ENCODE measurements around the gene OPN4.

Gene OPN4

DNA sequence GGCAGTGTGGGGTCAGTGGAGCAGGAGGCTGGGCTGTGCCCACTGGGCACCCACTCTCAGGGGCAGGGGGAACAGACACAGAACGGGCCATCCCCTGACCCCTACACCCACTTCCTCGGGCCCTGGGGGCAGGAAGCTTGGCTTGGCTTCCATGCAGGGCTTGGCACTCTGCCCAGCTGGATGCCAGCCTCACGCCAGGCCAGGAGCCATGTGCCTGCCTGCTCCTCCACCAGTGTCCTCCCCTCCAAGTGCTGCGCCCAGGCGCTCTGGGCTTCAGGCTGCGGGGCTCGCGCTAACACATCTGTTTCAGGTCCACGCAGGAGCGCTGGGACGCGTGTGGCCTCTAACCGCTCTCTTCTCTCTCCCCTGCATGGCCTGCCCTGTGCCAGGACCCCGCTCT is 26.7 kb downstream of the OPN4 start:
- DNase-seq = no peak

DNA sequence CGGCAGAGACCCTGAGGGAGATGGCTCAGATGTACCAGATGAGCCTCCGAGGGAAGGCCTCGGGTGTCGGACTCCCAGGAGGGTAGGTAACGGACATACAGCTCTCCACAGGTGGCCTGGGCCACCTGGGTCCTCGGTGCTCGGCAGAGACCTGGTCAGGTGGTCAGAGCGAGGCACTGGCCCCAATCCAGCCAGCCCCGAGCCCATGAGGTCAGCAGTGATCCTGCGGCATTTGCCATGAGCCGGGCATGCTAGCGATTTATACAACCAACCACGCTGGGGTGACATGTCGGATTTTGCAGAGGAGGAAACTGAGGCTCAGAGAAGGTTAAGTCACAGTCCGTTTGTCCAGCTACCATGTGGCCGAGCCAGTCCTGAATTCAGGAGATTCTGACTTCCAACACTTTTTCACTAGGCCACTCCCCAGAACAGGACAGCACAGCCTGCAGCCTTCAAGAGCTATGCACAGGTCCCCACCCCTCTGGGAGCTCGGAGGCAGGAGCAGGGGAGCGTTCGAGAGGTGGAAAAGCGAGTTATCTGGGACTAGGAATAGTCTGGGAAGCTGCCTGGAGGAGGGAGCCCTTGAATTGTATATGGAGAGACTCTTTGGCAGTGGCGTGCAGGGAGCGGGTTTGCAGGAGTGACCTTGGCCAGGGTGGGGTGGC is 27.5 kb downstream of the OPN4 start:
- DNase-seq = no peak

- no peak for DNase-seq
These were observed 28.3 kb downstream of the OPN4 start for GRCh38 chr10:86682675-86683074.

GRCh38 chr10:86684331-86685097 is 30.2 kb downstream of the OPN4 start:
- no peak for DNase-seq

DNA sequence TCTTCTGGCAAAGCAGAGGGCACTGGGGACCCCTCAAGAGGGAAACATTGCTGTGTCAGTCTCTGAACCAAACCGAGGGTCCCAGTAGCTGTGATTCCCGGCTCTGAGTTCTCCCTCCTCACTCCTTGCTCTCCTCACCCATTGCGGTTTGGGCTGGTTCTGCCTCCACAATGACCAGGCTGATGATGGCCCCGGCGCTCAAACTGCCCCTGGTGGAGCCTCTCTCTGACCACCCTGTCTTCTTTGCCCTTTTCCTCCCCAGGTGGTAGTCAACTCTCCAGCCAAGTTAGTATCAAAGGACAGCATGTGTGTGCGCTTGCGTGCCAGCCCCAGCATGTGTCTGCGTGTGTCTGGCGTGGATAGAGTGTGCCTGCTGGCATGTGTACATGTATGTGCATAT is 31.1 kb downstream of the OPN4 start:
- DNase-seq = no peak

DNA sequence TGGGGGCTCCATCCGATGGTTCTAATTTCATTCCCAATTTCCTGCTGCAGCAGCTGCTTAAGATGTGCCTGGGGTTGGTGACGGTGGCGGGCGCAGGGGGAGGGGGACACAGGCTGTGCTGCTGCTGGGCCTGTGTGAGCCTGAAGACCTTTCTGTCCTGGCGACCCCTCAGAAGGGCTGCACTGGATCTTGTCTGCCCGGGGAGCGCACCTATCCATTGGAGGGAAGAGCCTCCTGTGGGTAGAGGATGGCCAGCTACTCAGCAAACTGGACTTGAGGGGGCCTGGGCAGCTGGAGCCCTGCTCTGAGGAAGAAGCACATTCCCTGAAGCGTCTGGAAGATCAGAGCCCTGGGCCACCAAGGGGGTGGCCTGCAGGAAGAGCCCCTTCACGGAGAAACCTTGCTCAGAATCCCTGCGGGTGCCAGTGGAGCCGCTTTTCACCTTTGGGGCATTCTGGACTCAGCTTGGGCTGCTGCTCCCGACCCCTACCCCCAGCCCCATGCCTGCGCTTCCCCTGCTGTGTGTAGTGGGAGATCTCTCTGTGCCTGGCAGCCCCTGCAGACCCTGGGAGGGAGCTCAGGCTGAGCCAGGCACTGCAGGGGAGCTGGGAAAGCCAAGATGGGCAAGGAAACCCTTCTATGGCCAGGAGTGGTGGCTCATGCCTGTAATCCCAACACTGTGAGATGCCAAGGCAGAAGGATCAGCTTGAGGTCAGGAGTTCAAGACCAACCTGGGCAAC is 31.7 kb downstream of the OPN4 start:
- DNase-seq = no peak

DNA sequence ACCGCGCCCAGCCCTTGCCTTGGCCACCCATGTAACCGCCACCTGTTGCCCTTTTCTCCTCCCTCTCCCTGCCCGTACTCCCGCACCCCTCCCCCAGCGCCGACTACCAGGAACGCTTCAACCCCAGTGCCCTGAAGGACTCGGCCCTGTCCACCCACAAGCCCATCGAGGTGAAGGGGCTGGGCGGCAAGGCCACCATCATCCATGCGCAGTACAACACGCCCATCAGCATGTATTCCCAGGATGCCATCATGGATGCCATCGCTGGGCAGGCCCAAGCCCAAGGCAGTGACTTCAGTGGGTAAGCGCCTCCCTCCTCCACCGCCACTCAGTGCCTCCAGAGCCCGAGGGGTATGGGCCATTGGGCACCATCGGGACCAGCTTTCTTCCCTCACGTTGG is 32.6 kb downstream of the OPN4 start:
- DNase-seq = no peak

- no peak for DNase-seq
These were observed 33.4 kb downstream of the OPN4 start for GRCh38 chr10:86687750-86688149.

GRCh38 chr10:86688398-86688921 is 34.1 kb downstream of the OPN4 start:
- no peak for DNase-seq

DNA sequence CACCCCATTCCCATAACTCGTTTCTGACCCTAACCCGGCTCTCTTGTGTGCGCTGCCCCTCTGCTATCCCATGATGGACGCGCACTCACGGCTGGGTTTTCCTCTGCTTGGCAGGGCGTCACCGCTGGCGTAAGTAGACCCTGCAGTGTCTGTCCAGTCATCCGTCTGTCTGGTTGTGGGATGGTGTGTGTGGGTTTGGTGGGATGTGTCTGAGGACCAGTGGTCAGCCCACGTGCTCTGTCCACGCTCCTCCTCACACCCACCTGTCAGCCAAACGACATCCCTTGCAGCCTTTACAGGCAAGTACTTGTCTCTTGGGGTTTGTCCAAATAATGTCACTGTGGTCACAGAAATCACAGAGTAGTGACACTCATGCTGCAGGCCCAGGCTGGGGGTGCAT is 34.8 kb downstream of the OPN4 start:
- DNase-seq = no peak

- DNase-seq = no peak
These were observed 35.9 kb downstream of the OPN4 start for GRCh38 chr10:86690231-86690630.

DNA sequence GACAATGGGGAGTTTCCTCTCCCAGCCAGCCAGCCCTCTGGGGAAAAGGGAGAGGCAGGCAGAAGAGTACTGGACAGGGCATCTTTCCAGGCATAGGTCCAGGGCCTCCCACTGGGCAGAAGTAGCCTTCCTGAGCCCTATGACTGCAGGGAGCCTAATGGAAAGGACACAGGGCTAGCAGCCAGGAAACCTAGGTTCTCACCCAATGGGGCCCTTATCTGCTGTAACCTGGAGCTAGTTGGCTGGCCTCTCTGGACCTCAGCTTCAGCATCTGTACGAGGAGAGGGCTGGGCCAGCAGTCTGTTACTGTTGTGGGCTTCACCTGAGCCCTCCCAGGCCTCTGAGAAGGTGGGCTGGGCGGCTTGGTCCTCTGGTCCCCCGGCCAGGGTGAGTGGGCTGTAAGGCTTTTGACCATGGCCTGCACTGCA is 36.3 kb downstream of the OPN4 start:
- no peak for DNase-seq

GRCh38 chr10:86691333-86692022 is 37.1 kb downstream of the OPN4 start:
- DNase-seq = no peak

DNA sequence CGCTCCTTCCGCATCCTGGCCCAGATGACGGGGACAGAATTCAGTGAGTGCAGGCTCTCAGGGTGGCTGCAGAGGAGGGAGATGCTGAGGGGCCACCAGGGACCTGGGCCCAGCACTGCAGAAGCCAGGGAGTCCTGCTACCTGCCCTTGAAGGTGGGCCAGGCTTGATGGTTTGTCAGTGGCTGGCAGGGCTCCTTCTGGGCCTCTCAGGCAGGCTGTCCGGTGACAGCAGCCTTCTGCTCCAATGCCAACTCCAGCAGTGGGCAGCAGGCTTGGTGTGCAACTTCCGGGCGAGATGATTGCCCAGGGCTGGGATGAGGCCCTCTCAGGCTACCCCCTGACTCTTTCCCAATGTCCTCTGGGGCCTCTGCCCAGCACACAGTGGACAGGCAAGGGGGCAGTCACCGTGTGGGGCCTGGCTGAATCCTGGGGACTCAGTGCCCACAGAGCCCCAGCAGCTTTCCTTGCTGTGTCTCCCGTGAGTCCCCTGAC is 37.7 kb downstream of the OPN4 start:
- DNase-seq = no peak

- DNase-seq = no peak
These were observed 38.3 kb downstream of the OPN4 start for GRCh38 chr10:86692664-86693063.

DNA sequence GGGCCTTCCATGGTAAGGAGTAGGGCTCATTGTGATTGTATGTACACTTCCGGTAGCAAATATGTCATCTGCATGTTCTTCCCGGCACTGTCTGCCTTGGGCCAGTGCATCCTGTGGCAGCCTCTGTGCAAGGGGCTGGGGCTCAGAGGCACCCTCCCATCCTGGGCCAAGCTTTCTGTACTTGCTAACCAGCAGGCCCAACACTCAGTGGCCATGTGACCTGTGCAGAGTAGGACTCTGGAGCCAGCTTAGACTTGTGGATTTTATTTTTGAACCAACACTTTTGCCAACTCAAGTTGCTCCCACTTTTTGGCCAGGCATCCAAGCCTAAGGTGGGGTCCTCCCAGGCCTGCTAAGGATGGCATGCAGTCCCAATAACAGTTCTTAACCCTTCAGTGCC is 38.9 kb downstream of the OPN4 start:
- no peak for DNase-seq

- DNase-seq = no peak
These were observed 39.5 kb downstream of the OPN4 start for GRCh38 chr10:86693721-86694369.

GRCh38 chr10:86698207-86698940 is 44.0 kb downstream of the OPN4 start:
- DNase-seq = no peak

- no peak for DNase-seq
These were observed 44.8 kb downstream of the OPN4 start for GRCh38 chr10:86699125-86699524.

DNA sequence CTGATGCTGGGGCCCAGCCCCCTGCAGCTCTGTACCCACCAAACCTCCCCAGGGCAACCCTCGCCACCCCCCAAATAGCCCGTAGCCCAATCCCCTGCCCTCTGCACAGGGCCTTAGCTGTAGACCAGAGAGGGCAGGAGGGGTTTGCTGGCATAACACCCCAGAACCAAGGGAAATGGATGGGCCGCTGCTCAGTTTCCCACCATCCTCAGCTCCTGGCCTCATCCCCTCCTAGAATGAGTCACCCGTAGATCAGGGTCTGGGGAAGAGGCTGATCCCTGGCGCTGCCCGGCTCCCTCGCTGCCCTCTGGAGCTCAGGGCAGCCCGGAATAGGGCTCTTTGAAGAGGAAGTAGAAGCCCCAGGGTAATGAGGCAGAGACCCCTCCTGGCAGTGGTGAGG is 45.2 kb downstream of the OPN4 start:
- DNase-seq = no peak

DNA sequence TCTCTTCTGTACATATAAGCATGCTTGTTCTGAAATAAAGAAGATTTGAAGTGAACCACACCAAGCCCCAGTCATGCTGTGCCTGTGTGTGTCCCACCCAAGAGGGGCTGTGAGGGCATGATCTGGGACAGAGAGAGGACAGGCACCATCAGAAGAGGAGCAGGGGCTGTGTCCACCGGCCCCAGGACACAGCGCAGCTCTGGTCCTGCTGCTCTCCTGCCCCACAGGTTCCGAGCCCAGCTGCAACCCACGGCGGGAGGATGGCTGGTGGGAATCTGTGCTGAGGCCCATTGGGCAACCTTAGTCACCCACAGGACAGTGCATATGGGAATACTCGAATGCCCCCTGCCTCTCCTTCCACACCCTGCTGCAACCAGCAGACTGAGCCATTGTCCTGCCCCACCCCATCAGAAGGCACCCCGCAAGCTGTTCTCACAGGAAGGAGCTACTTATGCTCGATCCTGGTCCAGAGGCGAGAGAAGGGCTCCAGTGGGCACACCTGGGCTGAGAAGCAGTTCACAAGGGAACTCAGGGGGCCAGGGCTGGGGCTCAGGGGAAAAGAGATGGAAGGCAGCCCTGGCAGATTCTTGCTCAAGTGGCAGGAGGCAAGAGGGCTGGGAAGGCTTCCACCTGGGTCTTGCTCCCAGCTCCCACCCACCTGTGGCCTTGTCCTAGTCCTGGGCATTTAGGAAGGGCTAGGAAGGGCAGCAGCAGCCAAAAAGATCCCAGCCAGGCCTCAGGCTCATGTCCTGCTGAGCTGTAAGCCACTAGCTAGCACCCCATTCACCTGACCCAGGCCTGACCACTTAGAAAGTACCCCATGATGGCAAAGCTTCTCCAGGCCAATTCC is 45.9 kb downstream of the OPN4 start:
- DNase-seq = no peak

Measured in NCI-H1048 (cell line).